HepG2 (cell line): ENCODE data around the gene MORN1. TPM values are rescaled to one million over a fixed set of nuclear protein-coding genes. Genes with fewer than 3 reads are reported as not detected.

Experiments used
- ATAC-seq: fragments of 200-7000 bp; cut with Tn5 transposase; 3 replicates; pipeline ENCODE4 v1.9.1; 2020; ENCODE audit warnings: mild to moderate bottlenecking, moderate library complexity
- BruUV-seq: library from RNA; stranded (reverse); fragments of 400-500 nt; replicated peaks from 2 replicates; lab custom pipeline; 2021; lab: Mats Ljungman, UMichigan
- CTCF ChIA-PET: fragments of 300-600 bp; formaldehyde crosslinking; extraction: SDS; loops from one replicate; lab custom pipeline; 2021; ENCODE audit warnings: low total read pairs, inconsistent platforms, low intra/inter-chr PET ratio; lab: Yijun Ruan, JAX
- POLR2A ChIA-PET: fragments of 350-600 bp; sonication (Branson Sonifier 250); formaldehyde crosslinking; loops from one replicate; lab custom pipeline; 2020; ENCODE audit warnings: antibody characterized with exemption, inconsistent platforms; lab: Yijun Ruan, JAX
- DNase-seq: peaks from one replicate; pipeline ENCODE4 v3.0.0-alpha.2; 2015; ENCODE audit warnings: low spot score
- FAIRE-seq: peaks from 3 replicates; lab custom pipeline; 2011; peaks lifted over from hg19 to GRCh38; lab: Jason Lieb, UNC
- H2AFZ ChIP-seq: one replicate; pipeline ENCODE4 v1.6.1; 2011; ENCODE audit warnings: low read length, inconsistent platforms
- H3K27ac ChIP-seq: fragments of 300-600 bp; 3 replicates; pipeline ENCODE4 v1.8.0; 2011; ENCODE audit warnings: mixed run types, mild to moderate bottlenecking, mixed read lengths, low read length, inconsistent platforms; ENCODE audit not compliant: insufficient read depth; ENCODE audit errors: extremely low read length
- H3K27me3 ChIP-seq, 2 experiments: fragments of 200-600 bp in 1 of 2; 2 replicates in 1 of 2; 3 replicates in 1 of 2; pipeline versions ENCODE4 v1.6.0 to v1.8.0; 2011; ENCODE audit warnings: low read length in 2 of 2, mild to moderate bottlenecking in 2 of 2, moderate library complexity in 2 of 2, inconsistent platforms in 1 of 2; ENCODE audit not compliant: insufficient read depth in 2 of 2, control insufficient read depth in 1 of 2
- H3K36me3 ChIP-seq, 2 experiments: fragments of 200-600 bp in 1 of 2; replicated peaks in 1 of 2; 2 replicates in 1 of 2; 3 replicates in 1 of 2; pipeline versions ENCODE4 v1.5.1 to v1.8.0; 2011; ENCODE audit warnings: low read length in 2 of 2, inconsistent platforms in 1 of 2; ENCODE audit not compliant: insufficient read depth in 2 of 2, control insufficient read depth in 1 of 2
- H3K4me1 ChIP-seq: 2 replicates; pipeline ENCODE4 v1.5.1; 2012; ENCODE audit warnings: low read length, inconsistent platforms; ENCODE audit not compliant: insufficient read depth
- H3K4me2 ChIP-seq: 2 replicates; pipeline ENCODE4 v1.6.0; 2011; ENCODE audit warnings: low read depth, low read length, inconsistent platforms
- H3K4me3 ChIP-seq, 3 experiments: fragments of 200-600 bp in 1 of 3; sonication (generic), shearing (Covaris generic) in 1 of 3; replicated peaks in 1 of 3; 2 replicates each; pipeline ENCODE4 v1.5.1; 2011 to 2016; ENCODE audit warnings: low read length in 3 of 3, inconsistent platforms in 2 of 3, low read depth in 2 of 3, mild to moderate bottlenecking in 2 of 3, control low read depth in 1 of 3, mixed read lengths in 1 of 3; ENCODE audit not compliant: insufficient read depth in 1 of 3
- H3K79me2 ChIP-seq: one replicate; pipeline ENCODE4 v1.6.1; 2011; ENCODE audit warnings: low read length, inconsistent platforms; ENCODE audit not compliant: insufficient read depth
- H3K9ac ChIP-seq: 2 replicates; pipeline ENCODE4 v1.6.0; 2011; ENCODE audit warnings: mild to moderate bottlenecking, low read depth, low read length, inconsistent platforms; ENCODE audit not compliant: insufficient read depth
- H3K9me3 ChIP-seq: 2 replicates; pipeline ENCODE4 v1.5.1; 2012; ENCODE audit warnings: mild to moderate bottlenecking, low read length
- H4K20me1 ChIP-seq: 2 replicates; pipeline ENCODE4 v1.6.0; 2011; ENCODE audit warnings: inconsistent platforms, mild to moderate bottlenecking, low read length, moderate library complexity; ENCODE audit not compliant: insufficient read depth
- FLYWCH1 ChIP-seq: sonication (generic); formaldehyde crosslinking; IDR thresholded peaks from 2 replicates; pipeline ENCODE4 v1.8.1; 2023; ENCODE audit warnings: mild to moderate bottlenecking, missing genetic modification reagents
- ZNF552 ChIP-seq: sonication (generic); formaldehyde crosslinking; IDR thresholded peaks from 2 replicates; pipeline ENCODE4 v1.9.0; 2022; ENCODE audit warnings: missing genetic modification reagents, mild to moderate bottlenecking, borderline replicate concordance
- ZNF772 ChIP-seq: sonication (generic); formaldehyde crosslinking; IDR thresholded peaks from 2 replicates; pipeline ENCODE4 v1.5.0; 2020; ENCODE audit warnings: mild to moderate bottlenecking, missing genetic modification reagents
- WGBS: methylation state at CpG from one replicate; pipeline ENCODE4 v1.1.6; 2017; ENCODE audit warnings: low lambda C conversion rate; 5-methylcytosine and 5-hydroxymethylcytosine counted together
- in situ Hi-C: cut with HindIII; loops from 2 replicates; pipeline ENCODE4 v1.10.0; 2017; ENCODE audit warnings: low pct_unique_long_range_greater_than_20kb; ENCODE audit not compliant: extremely low pct_ligation_motif_present
- intact Hi-C: fragments of 100-400 bp; cut with micrococcal nuclease; formaldehyde crosslinking; loops from one replicate; pipeline ENCODE4 v1.10.0; 2022; ENCODE audit not compliant: unreplicated experiment
- polyA plus RNA-seq, 8 experiments: library from polyadenylated mRNA; depleted of rRNA in 3 of 8; stranded (reverse) in 7 of 8; unstranded in 1 of 8; fragments of >200 nt; fragmentation: Illumina TruSeq in 4 of 8; extraction: Trizol in 4 of 8; gene quantifications; 2 replicates each; pipeline versions ENCODE4 v1.2.1 to v1.2.3, GENCODE V29; 2011 to 2016; ENCODE audit warnings: low read depth in 4 of 8, missing spikeins in 1 of 8, mixed read lengths in 1 of 8; ENCODE audit not compliant: insufficient read depth in 1 of 8
- total RNA-seq, 5 experiments: library from RNA; depleted of rRNA; stranded (reverse); fragments of >200 nt; fragmentation: Illumina TruSeq; extraction: Trizol; gene quantifications; 2 replicates each; pipeline ENCODE4 v1.2.3, GENCODE V29; 2016; ENCODE audit warnings: low read depth in 1 of 5
- TF ChIP-seq, protein P1 (sequence below): sonication (generic); formaldehyde crosslinking; IDR thresholded peaks from 2 replicates; pipeline ENCODE4 v1.8.1; 2022; ENCODE audit warnings: mild to moderate bottlenecking, missing genetic modification reagents
- TF ChIP-seq, protein P2 (sequence below): sonication (generic); formaldehyde crosslinking; conservative IDR thresholded peaks from 2 replicates; pipeline ENCODE4 v1.4.0; 2020; ENCODE audit warnings: missing genetic modification reagents

Gene MORN1
- total and polyA plus RNA-seq, 2 of the 13 experiments (the other 11 are each of a cell fraction or from before 2014, with no cell fraction given), result 3.1 to 6.5 TPM

DNA sequence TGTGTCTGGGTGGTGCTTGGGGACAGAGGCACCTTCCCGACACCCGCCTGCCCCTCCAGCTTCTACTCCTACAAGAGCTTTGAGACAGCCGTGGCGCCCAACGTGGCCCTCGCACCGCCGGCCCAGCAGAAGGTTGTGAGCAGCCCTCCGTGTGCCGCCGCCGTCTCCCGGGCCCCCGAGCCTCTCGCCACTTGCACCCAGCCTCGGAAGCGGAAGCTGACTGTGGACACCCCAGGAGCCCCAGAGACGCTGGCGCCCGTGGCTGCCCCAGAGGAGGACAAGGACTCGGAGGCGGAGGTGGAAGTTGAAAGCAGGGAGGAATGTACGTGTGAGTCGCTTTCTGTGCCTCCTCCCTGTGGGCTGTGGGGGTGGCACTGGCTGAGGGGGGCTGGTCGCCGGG is 87.6 kb downstream of the MORN1 start (continued):
- TF ChIP-seq, protein P1, sequence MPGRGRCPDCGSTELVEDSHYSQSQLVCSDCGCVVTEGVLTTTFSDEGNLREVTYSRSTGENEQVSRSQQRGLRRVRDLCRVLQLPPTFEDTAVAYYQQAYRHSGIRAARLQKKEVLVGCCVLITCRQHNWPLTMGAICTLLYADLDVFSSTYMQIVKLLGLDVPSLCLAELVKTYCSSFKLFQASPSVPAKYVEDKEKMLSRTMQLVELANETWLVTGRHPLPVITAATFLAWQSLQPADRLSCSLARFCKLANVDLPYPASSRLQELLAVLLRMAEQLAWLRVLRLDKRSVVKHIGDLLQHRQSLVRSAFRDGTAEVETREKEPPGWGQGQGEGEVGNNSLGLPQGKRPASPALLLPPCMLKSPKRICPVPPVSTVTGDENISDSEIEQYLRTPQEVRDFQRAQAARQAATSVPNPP (CRISPR knock-in tag), result no peak
- TF ChIP-seq ZNF772 (CRISPR knock-in tag), result no peak

DNA sequence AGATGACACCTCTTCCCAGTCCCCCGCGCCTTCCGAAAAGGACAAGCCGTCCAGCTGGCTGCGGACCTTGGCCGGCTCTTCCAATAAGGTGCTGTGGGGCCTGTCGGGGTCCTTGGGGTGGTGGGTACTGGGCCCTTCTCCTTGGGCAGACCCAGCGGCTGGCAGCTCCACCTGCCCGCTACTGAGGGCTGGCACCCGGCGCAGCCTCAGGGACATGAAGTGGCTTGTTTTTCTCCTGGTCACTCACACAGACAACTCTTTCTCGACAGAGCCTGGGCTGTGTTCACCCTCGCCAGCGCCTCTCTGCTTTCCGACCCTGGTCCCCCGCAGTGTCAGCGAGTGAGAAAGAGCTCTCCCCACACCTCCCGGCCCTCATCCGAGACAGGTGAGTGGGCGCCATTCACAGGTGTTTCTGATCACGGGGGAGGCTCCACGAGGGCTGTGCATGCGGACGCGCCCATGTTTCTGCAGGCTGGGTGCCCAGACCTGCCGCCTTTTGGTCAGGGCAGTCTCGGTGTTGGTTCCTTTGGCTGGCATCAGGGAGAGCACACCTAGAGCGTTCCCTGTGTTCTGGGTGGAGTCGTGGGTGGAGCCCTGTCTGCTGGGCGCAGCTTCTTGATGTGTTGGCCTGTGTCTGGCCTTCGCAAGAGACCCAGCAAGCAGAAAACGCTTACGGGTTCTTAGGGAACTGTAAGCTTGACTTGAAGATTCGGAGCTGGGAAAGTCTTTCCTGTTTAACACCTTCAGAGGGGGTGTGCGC is 88.2 kb downstream of the MORN1 start:
- H3K9me3 ChIP-seq, result no peaks in the 10 kb centered on the region
- H3K79me2 ChIP-seq, result peaks cover 28% of the 10 kb centered on the region
- no peak overlapping the region for H3K27ac ChIP-seq
- peaks cover 32% of the 10 kb centered on the region for H4K20me1 ChIP-seq
- ChIA-PET POLR2A (no interaction called here), CTCF (no interaction called here)
- no peak overlapping the region for H3K9ac ChIP-seq
- no peak for FAIRE-seq
- no peak for ATAC-seq
- DNase-seq, result no peak
- H3K4me2 ChIP-seq, result no peak overlapping the region
- intact Hi-C loops, result no loop called here
- WGBS, result 92% methylated on average over 32 of the region's 35 CpGs
- H3K4me1 ChIP-seq, result peaks cover 3% of the 10 kb centered on the region
- no peak overlapping the region for H2AFZ ChIP-seq
- no peak overlapping the region for H3K4me3 ChIP-seq
- no TSS peak for BruUV-seq
- no peak for TF ChIP-seq ZNF552 (CRISPR knock-in tag)
- TF ChIP-seq FLYWCH1 (CRISPR knock-in tag), result no peak
- TF ChIP-seq, protein P2, sequence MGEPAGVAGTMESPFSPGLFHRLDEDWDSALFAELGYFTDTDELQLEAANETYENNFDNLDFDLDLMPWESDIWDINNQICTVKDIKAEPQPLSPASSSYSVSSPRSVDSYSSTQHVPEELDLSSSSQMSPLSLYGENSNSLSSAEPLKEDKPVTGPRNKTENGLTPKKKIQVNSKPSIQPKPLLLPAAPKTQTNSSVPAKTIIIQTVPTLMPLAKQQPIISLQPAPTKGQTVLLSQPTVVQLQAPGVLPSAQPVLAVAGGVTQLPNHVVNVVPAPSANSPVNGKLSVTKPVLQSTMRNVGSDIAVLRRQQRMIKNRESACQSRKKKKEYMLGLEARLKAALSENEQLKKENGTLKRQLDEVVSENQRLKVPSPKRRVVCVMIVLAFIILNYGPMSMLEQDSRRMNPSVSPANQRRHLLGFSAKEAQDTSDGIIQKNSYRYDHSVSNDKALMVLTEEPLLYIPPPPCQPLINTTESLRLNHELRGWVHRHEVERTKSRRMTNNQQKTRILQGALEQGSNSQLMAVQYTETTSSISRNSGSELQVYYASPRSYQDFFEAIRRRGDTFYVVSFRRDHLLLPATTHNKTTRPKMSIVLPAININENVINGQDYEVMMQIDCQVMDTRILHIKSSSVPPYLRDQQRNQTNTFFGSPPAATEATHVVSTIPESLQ, result no peak
- H3K27me3 ChIP-seq, result no peaks in the 10 kb centered on the region
- H3K36me3 ChIP-seq, result peaks cover 15 to 55% of the 10 kb centered on the region in 2 experiments; a peak in 4 of 5 replicates
- in situ Hi-C loops, result no loop called here
